ENCODE measurements around the gene MICAL2. TPM values are rescaled to one million over a fixed set of nuclear protein-coding genes. Genes with fewer than 3 reads are reported as not detected.

MICAL2 gene
- polyA plus RNA-seq, 1 experiment, result 135 TPM

- ChIA-PET CTCF (interaction anchor here (0.7 to 6.1 kb wide), 7 partner anchors 10 to 191 kb away, joined by 3 to 27 read pairs (median 3); no protein-coding TSS in a partner anchor), POLR2A (no interaction called here)
- no peak overlapping the region for H3K4me3 ChIP-seq (ENCODE audit: low read depth, low read length)
- DNase-seq (ENCODE audit: low read depth), result no peak
- H3K27me3 ChIP-seq (ENCODE audit: control insufficient read depth, insufficient read depth, low read length), result no peaks in the 10 kb centered on the region
- peaks cover 7% of the 10 kb centered on the region; the same call in 1 of the 2 replicates for H3K36me3 ChIP-seq (ENCODE audit: control insufficient read depth, insufficient read depth, low read length)
- no peak for TF ChIP-seq CTCF (IDR thresholded peaks at IDR 0.05; ENCODE audit: insufficient read depth, low read depth, low read length)
Observed at GRCh38 chr11:12238420-12238819, 128.0 kb downstream of the MICAL2 start.

GRCh38 chr11:12239396-12239795, 129.0 kb downstream of the MICAL2 start:
- no peak overlapping the region for H3K4me3 ChIP-seq (ENCODE audit: low read depth, low read length)
- no peak for DNase-seq (ENCODE audit: low read depth)
- POLR2A ChIA-PET, result no interaction called here
- no peak for TF ChIP-seq CTCF (IDR thresholded peaks at IDR 0.05; ENCODE audit: insufficient read depth, low read depth, low read length)
- H3K36me3 ChIP-seq (ENCODE audit: control insufficient read depth, insufficient read depth, low read length), result peaks cover 7% of the 10 kb centered on the region; the same call in 1 of the 2 replicates
- no peaks in the 10 kb centered on the region for H3K27me3 ChIP-seq (ENCODE audit: control insufficient read depth, insufficient read depth, low read length)
- CTCF ChIA-PET, result interaction anchor here (0.8 to 6.1 kb wide), 3 partner anchors 43 to 120 kb away, joined by 3 to 27 read pairs (median 11); no protein-coding TSS in a partner anchor

- TF ChIP-seq CTCF (IDR thresholded peaks at IDR 0.05; ENCODE audit: insufficient read depth, low read depth, low read length), result no peak
- ChIA-PET CTCF (interaction anchor here (0.8 to 6.1 kb wide), 3 partner anchors 42 to 120 kb away, joined by 3 to 27 read pairs (median 11); no protein-coding TSS in a partner anchor), POLR2A (no interaction called here)
- H3K4me3 ChIP-seq (ENCODE audit: low read depth, low read length), result no peak overlapping the region
- peaks cover 6% of the 10 kb centered on the region; the same call in 1 of the 2 replicates for H3K36me3 ChIP-seq (ENCODE audit: control insufficient read depth, insufficient read depth, low read length)
- no peak for DNase-seq (ENCODE audit: low read depth)
- no peaks in the 10 kb centered on the region for H3K27me3 ChIP-seq (ENCODE audit: control insufficient read depth, insufficient read depth, low read length)
Observed at GRCh38 chr11:12239804-12240371, 129.5 kb downstream of the MICAL2 start.

- no peaks in the 10 kb centered on the region for H3K27me3 ChIP-seq (ENCODE audit: control insufficient read depth, insufficient read depth, low read length)
- POLR2A ChIA-PET, result interaction anchor here (0.6 kb wide), 1 partner anchor 101 kb away, joined by 7 read pairs; no protein-coding TSS in a partner anchor
- DNase-seq (ENCODE audit: low read depth), result no peak
- peaks cover 6% of the 10 kb centered on the region; the same call in 1 of the 2 replicates for H3K36me3 ChIP-seq (ENCODE audit: control insufficient read depth, insufficient read depth, low read length)
- no peak for TF ChIP-seq CTCF (IDR thresholded peaks at IDR 0.05; ENCODE audit: insufficient read depth, low read depth, low read length)
- CTCF ChIA-PET, result interaction anchor here (3.1 kb wide), 1 partner anchor 41 kb away, joined by 11 read pairs; no protein-coding TSS in a partner anchor
- H3K4me3 ChIP-seq (ENCODE audit: low read depth, low read length), result no peak overlapping the region
Observed at GRCh38 chr11:12240677-12241076, 130.3 kb downstream of the MICAL2 start.

- no peaks in the 10 kb centered on the region for H3K27me3 ChIP-seq (ENCODE audit: control insufficient read depth, insufficient read depth, low read length)
- H3K36me3 ChIP-seq (ENCODE audit: control insufficient read depth, insufficient read depth, low read length), result peaks cover 4% of the 10 kb centered on the region; the same call in 1 of the 2 replicates
- no peak overlapping the region for H3K4me3 ChIP-seq (ENCODE audit: low read depth, low read length)
- TF ChIP-seq CTCF (IDR thresholded peaks at IDR 0.05; ENCODE audit: insufficient read depth, low read depth, low read length), result no peak
- POLR2A ChIA-PET, result no interaction called here
- CTCF ChIA-PET, result no interaction called here
- DNase-seq (ENCODE audit: low read depth), result no peak
Observed at GRCh38 chr11:12241401-12241800, 131.0 kb downstream of the MICAL2 start.

Measured in BJ (cell line).